ENCODE data around the gene GOLT1A.

Gene GOLT1A, protein sequence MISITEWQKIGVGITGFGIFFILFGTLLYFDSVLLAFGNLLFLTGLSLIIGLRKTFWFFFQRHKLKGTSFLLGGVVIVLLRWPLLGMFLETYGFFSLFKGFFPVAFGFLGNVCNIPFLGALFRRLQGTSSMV

GRCh38 chr1:204213668-204214662 lies at the start of gene GOLT1A:
Gene GOLT1A, minus strand, starts transcription at chr1:204213988. Its CDS starts 82 bp downstream, at chr1:204213906.
- peak within 1 kb of the TSS; percentile 47 for H3K27ac ChIP-seq
- TF ChIP-seq CTCF (IDR thresholded peaks at IDR 0.05) (peak; percentile 80), ZFX (IDR thresholded peaks at IDR 0.05; ENCODE audit: borderline replicate concordance) (no peak)

- no peak overlapping the region; the same call in 1 of the 2 replicates for H3K27ac ChIP-seq
- TF ChIP-seq ZFX (IDR thresholded peaks at IDR 0.05; ENCODE audit: borderline replicate concordance) (no peak), CTCF (IDR thresholded peaks at IDR 0.05) (no peak)
Observed at GRCh38 chr1:204263254-204263910, 49.6 kb upstream of the GOLT1A start.

GRCh38 chr1:204262506-204263253 lies 48.9 kb upstream of the GOLT1A start:
- no peak overlapping the region for H3K27ac ChIP-seq
- TF ChIP-seq CTCF (IDR thresholded peaks at IDR 0.05) = no peak
- TF ChIP-seq ZFX (IDR thresholded peaks at IDR 0.05; ENCODE audit: borderline replicate concordance) = no peak

GRCh38 chr1:204261746-204262505 lies 48.1 kb upstream of the GOLT1A start:
- TF ChIP-seq ZFX (IDR thresholded peaks at IDR 0.05; ENCODE audit: borderline replicate concordance) = no peak
- no peak for TF ChIP-seq CTCF (IDR thresholded peaks at IDR 0.05)
- no peak overlapping the region for H3K27ac ChIP-seq

- TF ChIP-seq ZFX (IDR thresholded peaks at IDR 0.05; ENCODE audit: borderline replicate concordance) (no peak), CTCF (IDR thresholded peaks at IDR 0.05) (no peak)
- H3K27ac ChIP-seq = no peak overlapping the region
Observed at GRCh38 chr1:204261266-204261665, 47.5 kb upstream of the GOLT1A start.

DNA sequence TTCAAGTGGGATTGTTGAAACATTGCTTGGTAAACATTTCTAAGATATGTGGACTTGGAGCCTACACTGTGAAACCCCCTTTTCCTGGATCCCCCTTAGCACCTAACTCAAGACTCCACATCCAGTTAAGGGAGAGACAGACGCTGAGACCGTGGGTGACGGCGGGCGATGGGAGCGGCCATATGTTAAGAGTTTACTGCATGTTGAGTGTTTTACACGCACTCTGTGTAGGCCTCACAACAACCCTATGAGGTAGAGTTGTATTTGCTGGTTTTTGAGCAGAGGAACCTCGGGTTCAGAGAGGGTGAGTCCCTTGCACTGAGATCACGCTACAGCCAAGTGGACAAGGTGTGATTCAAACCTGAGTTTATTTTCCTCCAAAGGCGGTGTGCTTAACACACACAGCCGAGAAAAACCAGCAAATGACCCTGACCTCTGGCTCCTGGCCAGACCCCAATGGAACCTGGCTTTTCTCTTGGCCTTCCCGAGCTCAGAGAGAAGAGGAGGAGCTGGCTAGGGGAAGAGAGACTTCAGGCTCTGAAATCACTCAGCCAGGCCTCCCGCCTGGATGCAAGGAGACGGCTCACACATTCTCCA lies 46.9 kb upstream of the GOLT1A start:
- no peak for TF ChIP-seq ZFX (IDR thresholded peaks at IDR 0.05; ENCODE audit: borderline replicate concordance)
- TF ChIP-seq CTCF (IDR thresholded peaks at IDR 0.05) = no peak
- H3K27ac ChIP-seq = no peak overlapping the region

Measured in 22Rv1 (cell line).